Renal cortex interstitium (tissue), 11 donors: ENCODE results near the gene CCR7. TPM values are rescaled to one million over a fixed set of nuclear protein-coding genes. Genes with fewer than 3 reads are reported as not detected.

ENCODE experiments used
- DNase-seq, 11 donors: peaks; one replicate each; pipeline ENCODE4 v3.0.0-alpha.2; 2013; ENCODE audit warnings: low read depth in 9 of 11, low spot score in 4 of 11; ENCODE audit errors: extremely low read depth in 1 of 11
- polyA plus RNA-seq, 3 donors: library from polyadenylated mRNA; unstranded; fragments of 120-200 nt; gene quantifications; one replicate each; pipeline ENCODE4 v1.2.1, GENCODE V29; 2013; ENCODE audit not compliant: insufficient read length in 3 of 3

CCR7 gene
- polyA plus RNA-seq, 3 donors, result 0.11 to 0.48 (median 0.33) TPM

DNA sequence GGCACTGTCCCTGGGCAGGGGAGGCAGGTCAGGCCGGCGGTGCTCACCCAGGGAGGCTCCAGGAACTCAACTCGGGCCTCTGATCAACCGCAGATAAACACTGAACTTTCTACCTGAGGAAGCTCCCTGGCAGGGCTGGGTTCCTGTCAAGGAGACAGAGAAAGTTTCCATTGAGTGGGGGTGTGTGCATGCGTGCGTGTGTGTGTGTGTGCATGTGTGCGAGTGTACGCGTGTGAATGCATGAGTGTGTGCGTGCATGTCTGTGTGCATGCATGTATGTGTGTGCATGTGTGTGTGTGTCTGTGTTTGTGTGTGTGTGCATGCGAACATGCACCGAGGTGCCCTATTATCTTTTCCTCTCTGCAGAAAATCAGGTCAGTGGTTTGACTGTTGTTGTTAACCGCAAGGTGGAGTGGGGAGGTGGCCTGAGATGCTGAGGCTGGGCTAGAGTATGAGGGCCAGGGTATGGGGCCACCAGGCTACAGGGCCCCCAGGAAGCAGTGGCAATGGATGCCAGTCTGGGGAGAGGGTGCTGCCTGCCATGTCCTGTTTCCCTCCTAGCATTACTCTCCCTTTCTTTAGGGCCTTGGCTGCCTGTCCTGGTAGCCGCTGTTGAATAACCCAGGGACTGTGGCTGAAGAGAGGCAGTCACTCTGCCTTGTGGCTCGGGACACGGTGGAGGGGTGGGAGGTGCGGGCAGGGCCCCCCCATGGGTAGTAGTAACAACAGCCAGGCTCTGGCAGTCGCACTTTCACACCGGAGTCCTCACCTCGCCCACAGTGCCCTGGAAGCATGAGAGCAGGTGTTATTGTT lies 24.0 kb downstream of the CCR7 start:
- DNase-seq, result no peak

DNA sequence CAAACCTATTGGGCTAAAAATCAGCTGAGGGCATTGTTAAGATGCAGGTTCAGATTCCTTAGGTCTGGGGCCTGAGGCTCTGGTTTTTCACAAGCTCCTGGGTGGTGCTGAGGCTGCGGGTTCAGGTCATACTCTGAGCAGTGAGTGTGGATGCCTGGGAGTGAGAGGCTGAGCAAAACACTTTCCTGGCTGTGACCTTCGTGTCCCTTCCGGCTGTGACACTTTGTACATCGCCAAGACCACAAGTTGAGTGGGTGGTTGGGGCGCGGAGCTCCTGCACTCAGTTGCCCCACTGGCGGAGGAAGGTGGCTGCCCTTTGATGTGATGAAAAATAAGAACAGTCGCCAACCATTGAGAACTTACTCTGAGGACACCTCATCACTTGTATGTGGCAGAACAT lies 24.8 kb downstream of the CCR7 start:
- DNase-seq, result no peak

DNA sequence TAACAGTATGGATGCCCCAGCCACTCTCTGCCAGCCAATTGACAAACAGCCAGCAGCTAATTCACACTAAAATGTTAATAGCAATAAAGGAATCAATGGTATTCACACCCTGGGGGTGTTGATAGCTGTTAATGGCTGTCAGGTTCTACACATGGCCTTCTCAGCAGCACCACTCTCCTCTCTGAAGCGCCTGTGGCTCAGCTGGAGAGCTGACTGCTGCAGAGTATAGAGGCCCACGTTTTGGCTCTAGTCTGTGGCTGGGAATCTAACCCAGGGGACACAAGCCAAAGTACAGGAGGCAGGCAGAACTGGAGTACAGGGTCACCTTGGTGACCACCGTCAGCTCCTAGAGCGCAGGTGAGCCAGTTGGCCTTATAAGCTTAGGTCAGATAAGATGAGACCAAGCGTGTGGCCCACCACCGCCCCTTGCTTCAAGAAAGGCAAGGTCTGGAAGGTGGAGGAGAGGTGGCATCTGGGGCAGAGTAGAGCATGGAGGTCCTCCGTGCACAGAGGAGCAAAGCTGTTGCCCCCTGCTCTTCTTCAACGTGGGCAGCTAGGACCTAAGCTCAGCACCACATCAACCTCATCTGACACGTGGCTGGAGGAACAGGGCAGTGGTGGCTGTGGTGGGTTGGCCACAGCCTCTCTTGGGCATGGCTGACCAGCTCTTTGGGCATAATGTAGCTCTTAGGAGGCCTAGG lies 25.4 kb downstream of the CCR7 start:
- no peak for DNase-seq

DNA sequence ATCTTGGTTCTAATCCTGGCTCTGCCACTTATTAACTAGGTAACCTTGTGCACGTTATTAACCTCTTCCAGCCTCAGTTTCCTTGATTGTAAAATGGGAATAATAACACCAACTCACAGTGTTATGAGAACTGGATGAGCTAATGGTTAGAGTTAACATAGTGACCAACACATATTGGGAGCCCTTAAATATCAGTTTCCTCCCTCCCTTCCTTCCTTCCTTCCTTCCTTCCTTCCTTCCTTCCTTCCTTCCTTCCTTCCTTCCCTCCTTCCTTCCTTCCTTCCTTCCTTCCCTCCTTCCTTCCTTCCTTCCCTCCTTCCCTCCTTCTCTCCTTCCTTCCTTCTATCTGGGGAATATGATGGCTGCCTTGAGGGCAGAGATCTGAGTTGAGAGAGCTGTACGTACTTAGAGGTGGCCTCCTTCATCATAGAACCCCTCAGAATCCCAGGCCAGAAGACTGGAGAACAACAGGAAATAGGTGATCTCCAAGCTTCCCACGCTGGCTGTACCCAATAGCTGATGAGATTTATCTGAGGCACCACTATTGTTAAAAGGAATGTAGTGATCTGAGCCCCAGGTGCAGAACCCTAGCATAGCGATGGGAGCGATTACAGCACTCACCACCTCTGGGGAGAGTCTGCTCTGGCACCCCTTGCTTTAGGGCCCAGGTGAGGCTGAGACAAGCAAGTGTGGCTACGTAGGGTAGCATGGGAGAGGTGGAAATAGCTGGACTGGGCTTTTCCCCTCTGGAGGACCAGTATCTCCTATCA lies 26.2 kb downstream of the CCR7 start:
- DNase-seq, result no peak

DNA sequence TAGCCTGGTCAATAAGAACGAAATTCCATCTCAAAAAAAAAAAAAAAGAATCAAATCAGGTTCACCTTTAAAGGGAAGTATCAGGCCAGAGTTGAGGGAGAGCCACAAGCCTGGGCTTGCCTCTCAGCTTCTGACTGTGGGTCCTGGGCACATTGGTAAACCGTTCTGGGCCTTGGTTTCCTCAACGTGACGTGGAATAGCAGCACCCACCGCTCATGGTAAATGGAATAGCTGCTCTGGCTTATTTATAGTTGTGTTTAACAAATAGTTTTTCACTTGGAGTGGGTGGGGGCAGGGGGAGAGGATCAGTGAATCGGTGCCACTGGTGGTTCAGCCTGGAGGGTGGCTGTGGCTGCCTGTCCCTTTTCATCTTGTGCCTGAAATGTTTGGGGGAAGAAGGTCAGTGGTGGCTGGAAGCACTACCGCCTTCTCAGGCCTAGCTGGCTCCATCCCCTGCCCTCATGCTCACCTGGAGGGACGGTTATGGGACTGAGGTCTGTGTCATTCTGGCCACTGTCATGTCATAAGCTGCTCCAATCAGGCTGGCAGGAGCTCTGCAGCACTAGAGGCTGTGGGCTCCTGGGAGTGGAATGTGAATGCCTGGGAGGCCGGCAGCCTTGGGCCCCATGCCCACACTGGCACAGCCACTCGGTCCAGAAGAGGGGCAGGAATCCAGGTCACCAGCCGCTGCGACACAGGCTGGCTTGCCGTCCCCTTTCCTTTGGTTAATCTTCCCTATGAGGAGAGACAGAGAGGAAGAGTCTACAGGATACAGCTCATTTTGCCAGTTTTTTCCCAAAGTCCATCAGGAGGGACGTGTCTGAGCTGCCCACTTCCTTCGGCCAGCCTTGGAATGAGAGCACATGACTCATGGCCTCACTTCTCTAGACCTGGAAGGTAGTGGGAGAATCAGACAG lies 27.0 kb downstream of the CCR7 start:
- DNase-seq, result no peak

DNA sequence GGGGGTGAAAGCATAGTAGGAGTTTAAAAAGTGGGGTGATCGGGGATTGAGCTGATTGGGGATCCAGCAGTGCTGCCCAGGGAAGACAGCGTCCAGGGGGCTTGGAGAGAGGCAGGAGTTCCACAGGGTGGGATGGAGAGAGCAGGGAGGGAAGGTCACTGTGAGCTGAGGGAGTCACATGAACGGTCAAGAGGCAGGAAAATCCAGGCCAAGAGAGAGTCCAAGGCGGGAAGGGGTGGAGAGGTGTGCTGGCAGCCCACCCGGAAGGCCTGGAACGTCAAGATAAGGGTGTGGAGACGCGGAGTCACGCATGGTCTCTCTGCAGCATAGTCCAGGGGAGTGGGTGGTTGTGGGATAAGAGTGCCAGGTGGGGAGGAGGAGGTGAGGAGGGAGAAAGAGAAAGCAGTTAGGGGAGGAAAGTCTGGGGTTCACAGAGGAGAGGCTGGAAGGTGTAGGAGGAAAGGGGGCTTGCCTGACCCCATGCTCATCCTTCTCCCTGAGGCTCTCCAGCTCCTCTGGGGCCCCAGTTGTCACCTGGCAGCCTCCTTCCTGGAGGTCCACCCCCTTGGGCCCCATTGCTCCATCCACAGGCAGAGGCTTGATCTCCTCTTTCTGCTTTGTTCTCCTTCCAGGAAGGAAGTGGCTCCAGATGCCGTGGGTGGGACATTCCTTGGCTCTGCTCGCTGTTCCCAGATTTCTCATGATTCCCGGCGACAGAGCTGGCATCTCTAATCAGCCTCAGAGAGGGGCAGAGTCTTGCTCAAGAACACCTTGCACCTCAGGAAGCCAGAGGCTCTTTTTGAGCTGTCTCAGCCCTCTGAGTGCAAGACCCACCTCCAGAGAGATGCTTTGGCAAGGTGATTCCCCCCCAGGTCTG lies 28.7 kb downstream of the CCR7 start:
- no peak for DNase-seq

DNA sequence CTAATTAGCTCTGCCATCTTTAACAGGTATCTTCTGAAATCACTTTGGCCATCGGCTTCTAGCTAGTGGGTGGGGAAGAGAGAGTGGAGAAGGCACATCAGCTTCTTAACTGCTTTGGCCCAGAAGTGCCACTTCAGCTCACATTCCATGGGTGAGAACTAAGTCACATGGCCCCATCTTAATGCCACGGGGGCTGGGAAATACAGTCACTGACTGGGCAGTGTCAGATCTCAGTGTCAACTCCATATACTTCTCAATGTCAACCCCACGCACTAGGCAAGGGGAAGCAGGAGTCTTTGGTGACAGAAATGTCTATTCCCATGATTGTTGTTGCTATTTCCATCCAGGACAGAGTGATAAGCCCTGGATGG lies 29.4 kb downstream of the CCR7 start:
- DNase-seq, result no peak

DNA sequence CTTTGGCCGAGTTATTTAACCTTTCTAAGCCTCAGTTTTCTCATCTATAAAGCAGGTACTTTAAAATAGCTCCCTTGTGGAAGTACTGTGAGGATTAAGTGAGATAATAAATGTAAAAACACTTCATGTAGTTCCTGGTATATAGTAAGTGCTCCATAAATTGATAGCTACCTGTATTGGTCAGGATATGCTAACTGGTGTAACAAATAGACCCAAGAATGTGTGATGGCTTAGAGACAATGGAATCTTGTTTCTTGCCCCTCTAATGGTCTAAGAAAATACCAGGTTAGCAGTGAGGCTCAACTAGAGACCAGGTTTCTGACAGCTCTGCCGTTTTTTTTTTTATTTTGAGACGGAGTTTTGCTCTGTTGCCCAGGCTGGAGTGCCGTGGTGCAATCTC lies 29.8 kb downstream of the CCR7 start:
- no peak for DNase-seq

DNA sequence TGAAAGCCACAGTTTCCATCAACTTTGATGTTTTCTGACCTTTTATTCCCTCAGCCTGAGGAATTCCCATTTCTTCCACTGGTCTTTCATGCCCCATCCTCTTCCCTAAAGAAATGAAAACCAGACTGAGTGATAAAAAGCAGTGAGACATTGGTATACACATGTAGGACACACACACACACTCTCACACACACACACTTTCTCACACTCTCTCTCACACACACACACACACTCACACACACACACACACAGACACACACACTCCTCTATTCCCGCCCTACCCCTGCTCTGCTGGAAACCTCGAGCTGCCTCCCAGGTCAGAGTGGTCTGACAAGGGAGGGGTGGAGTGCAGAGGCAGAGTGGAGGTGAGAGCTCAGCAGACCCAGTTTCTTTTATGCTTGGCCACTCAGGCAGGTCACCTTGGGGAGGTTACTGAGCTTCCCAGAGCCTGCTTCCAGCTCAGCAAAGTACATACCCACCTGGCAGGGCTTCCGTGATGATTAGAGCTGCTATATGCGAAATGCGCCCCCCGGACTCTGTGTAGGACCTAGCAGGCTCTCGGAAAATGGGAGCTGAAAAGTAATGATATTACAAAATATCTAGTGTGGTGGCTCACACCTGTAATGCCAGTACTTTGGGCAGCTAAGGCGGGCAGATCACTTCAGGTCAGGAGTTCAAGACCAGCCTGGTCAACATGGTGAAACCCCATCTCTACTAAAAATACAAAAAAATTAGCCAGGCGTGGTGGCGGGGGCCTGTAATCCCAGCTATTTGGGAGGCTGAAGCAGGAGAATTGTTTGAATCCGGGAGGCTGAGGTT lies 30.7 kb downstream of the CCR7 start:
- DNase-seq, result no peak

DNA sequence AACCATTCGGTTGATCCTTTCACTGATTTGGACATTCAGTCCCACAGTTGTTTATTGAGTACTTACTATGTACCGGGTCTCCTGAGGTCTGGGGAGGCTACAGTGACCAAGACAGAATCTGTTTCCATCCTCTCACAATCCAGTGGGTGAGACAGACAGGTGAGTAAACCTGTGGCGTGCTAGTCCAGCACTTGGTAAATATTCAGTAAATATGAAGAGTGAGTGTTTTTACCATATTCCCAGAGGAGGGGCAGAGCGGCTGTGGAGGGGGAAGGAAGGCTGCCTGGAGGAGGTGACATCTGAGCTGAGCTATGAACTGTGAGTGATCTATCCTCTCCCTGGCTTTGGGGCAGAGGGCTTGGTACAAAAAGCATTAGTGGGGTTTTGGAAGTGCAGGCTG lies 31.4 kb downstream of the CCR7 start:
- no peak for DNase-seq

DNA sequence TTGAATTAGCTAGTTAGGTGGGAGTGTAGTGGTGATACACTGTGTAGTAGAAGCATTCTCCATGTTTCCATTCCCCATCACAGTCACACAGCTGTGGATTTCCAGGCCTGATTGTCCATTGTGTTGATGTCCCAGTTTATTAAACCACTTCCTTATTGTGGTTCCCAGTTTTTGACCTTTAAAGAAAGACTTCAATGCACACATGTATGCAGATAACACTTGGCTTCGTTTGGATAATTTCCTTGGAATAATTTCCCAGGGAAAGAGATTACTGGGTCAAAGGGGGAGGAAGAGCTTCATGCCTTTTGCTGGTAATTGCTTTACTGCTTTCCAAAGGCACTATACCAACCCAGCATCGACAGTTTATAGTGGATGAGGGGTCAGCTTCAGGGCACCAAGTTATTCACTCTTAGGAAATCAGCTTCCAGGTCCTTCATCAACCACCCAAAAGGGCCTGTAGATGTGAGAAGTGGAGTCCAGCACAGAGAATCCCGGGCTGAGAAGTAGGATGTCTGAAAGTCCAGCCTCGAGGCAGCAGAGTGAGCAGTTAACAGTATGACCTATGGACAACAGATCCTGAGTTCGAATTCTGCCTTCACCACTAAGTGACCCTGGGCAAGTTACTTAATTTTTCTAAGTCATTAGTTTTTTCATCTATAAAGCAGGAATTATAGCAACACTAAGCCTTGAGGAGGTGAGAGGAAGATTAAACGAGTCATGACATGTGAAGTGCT lies 32.6 kb downstream of the CCR7 start:
- no peak for DNase-seq

DNA sequence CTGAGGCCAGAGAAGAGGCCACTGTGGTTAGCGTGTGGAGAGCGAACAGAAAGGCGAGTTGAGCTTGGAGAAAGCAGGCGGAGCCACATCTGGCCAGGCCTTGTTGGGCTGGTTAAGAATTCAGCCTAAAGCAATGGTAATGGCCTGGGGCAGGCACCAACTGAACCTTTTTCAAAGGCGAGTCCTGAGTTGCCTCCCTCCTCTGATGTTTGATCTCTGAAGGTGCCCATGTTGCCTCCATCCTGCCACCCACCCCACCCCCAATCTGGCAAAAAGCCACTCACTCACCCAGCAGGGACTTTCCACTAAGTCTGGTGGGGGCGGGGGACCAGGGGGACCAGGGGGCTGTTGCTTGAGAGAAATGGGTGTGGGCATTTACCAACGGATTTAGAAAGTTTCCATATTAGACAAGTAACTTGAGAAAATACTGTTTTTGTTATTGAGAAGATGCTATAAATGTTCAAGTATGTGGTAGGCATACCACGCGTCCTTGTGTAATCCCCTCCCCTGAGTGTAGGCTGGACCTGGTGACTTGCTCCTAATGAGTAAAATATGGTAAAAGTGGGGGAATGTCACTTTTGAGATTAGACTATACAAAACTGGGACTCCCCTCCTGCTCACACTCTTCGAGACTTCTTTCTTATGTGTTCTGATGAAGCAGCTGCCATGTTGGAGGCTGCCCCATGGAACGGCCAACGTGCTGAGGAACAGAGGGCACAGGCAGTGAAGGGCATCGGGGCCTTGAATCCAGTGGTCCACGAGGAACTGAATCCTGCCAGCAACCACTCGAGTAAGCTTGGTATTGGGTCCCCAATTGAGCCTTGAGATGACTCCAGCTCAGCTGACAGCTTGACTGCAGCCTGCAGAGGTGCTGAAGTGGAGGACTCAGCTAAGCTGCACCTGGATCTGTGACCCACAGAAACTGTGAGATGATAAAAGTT lies 34.0 kb downstream of the CCR7 start:
- DNase-seq, result no peak

DNA sequence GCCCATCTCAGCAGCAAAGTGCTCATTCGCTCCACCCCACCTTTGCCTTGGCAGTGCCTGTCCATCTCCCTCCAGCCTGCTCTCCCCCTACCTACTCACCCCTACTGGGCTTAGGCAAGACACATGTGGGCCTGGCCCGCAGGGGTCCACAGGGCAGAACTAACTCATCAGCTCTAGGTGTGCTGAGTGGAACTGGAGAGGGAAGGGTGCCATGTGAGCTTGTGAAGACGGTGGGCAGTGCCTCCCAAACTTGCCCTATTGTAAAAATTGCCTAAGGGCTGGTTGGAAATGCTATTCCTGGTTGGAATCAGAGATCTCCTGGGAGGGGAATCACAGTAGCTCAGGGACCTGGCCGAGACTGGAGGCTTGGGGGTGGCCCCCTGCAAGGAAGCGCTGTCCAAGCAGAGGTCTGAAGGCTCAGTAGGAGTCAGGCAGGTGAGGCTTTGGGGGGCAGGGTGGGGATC lies 34.7 kb downstream of the CCR7 start:
- no peak for DNase-seq

DNA sequence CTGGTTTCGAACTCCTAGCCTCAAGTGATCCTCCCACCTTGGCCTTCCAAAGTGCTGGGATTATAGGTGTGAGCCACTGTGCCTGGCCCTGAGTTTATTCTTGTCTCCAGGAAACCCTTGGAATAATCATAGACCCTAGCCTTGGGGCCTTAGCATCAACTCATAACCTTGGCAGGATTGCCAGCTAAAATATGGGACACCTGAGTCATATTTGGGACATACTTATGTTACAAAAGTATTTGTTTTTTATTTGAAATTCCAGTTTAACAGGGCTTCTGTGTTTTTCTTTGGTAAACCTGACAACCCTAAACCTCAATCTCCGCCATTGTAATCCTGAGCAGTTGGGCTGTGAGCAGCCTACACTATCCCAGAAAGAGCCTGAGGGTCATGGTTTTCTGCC lies 35.3 kb downstream of the CCR7 start:
- no peak for DNase-seq

DNA sequence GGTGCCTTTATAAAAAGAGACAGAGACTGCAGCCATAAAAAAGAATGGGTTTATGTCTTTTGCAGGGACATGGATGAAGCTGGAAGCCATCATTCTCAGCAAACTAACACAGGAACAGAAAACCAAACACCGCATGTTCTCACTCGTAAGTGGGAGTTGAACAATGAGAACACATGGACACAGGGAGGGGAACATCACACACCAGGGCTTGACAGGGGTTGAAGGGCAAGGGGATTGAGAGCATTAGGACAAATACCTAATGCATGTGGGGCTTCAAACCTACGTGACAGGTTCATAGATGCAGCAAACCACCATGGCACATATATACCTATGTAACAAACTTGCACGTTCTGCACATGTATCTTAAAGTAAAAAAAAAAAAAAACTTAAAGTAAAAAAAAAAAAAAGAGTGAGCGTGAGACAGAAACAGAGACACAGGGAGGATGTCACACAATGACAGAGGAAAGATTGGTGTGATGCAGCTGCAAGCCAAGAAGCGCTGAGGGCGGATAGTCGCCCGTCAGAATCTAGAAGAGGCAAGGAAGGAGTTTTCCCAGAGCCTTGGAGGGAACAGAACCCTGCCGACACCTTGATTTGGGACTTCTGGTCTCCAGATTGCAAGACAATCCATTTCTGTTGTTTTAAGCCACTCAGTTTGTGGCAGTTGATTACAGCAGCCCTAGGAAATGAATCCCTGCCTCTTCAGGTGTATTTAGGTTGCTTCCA lies 36.4 kb downstream of the CCR7 start:
- DNase-seq, result no peak
